Pancreas (tissue), 10 donors: ENCODE results near the gene SLC6A4. TPM values are rescaled to one million over a fixed set of nuclear protein-coding genes. Genes with fewer than 3 reads are reported as not detected.

Experiments
- ATAC-seq, 4 donors: fragments of 200-7000 bp; cut with Tn5 transposase; one replicate each; pipeline versions ENCODE4 v1.8.0 to v1.9.1; 2020; ENCODE audit warnings: mild to moderate bottlenecking in 4 of 4, moderate library complexity in 4 of 4
- DNase-seq, 6 donors: peaks; one replicate each; pipeline ENCODE4 v3.0.0-alpha.2; 2020
- FAIRE-seq: peaks from 2 replicates; lab custom pipeline; 2012; peaks lifted over from hg19 to GRCh38; lab: Jason Lieb, UNC
- H3K27ac ChIP-seq, 4 donors: fragments of 200-600 bp; sonication (generic); 1 replicate in 3 of 4; 2 replicates in 1 of 4; pipeline versions ENCODE4 v1.5.0 to v1.8.0; 2020
- H3K27me3 ChIP-seq, 4 donors: fragments of 200-600 bp; one replicate each; pipeline ENCODE4 v1.8.0; 2021
- H3K36me3 ChIP-seq, 3 donors: fragments of 200-600 bp; sonication (generic) in 1 of 3; one replicate each; pipeline versions ENCODE4 v1.5.0 to v1.8.0; 2020 to 2021
- H3K4me1 ChIP-seq, 3 donors: fragments of 200-600 bp; one replicate each; pipeline ENCODE4 v1.8.0; 2021
- H3K4me3 ChIP-seq, 4 donors: fragments of 200-600 bp; sonication (generic) in 2 of 4; one replicate each; pipeline versions ENCODE4 v1.5.0 to v1.8.0; 2020 to 2021
- H3K9me3 ChIP-seq, 4 donors: fragments of 200-600 bp; one replicate each; pipeline ENCODE4 v1.8.0; 2021
- CTCF ChIP-seq, 4 donors: fragments of 200-600 bp; sonication (generic) in 3 of 4; IDR thresholded peaks; one replicate each; pipeline versions ENCODE4 v1.5.0 to v1.8.0; 2021; ENCODE audit warnings: antibody characterized with exemption in 4 of 4
- WGBS, 2 donors: extraction: QIAGEN DNeasy Blood & Tissue Kit; methylation state at CpG; one replicate each; pipeline ENCODE4 v1.1.7; 2013; 5-methylcytosine and 5-hydroxymethylcytosine counted together
- intact Hi-C, 3 donors: fragments of 100-400 bp; cut with DNase I; formaldehyde crosslinking; loops; one replicate each; pipeline versions ENCODE4 v1.11.1 to v1.14.2; 2022
- polyA plus RNA-seq, 2 donors: library from polyadenylated mRNA; stranded (reverse); fragments of 200-250 nt; gene quantifications; one replicate each; pipeline ENCODE4 v1.2.3, GENCODE V29; 2013
- total RNA-seq, 6 donors: library from RNA; stranded (reverse); fragmentation: NEBNext Ultra II Directional in 4 of 6; extraction: Animal tissue kit (Norgen Biotek cat#: 25700) in 4 of 6; gene quantifications; one replicate each; pipeline versions ENCODE4 v1.2.1 to v1.2.4, GENCODE V29; 2021 to 2023
- donor health status: healthy with polysubstance abuse.
- donor health status: DM: no; HTN: no; CAD: no; lungs with moderate emphysema.
- donor health status: DM: no; HTN: no; CAD: no.
- donor health status: control.
- donor health status: control.
- donor health status: Bipolar disorder and iron deficiency.
- donor health status: DM: yes; HTN: yes; CAD: no.
- donor health status: DM: no; HTN: no; CAD: no.
- donor health status: DM: no; HTN: no; CAD: no.
- donor health status: DM: yes; HTN: yes; CAD: no.

The SLC6A4 gene
- total and polyA plus RNA-seq, 8 donors = 0.42 to 3.1 (median 0.87) TPM

DNA sequence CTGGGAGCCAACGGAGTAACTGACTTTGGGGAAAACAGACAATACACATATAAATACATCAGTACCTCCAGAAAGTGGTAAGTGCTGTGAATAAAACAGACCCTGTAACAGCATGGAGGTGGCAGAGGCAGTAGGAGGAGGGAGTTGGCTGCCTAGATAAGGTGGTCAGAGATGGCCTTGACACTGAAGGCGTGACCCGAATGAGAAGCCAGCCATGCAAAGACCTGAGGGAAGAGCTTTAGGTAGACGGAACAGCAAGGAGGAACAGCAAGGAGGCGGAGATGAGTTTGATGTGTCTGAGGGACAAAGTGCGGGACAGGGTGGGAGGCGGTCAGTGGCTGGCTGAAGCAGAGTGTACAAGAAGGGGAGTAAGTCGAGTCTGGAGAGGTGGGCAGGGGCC, 8.1 kb upstream of the SLC6A4 start:
- Histone ChIP-seq H3K27me3 (no peaks in the 10 kb centered on the region), H3K9me3 (no peaks in the 10 kb centered on the region), H3K27ac (no peak overlapping the region), H3K36me3 (peaks cover 0 to 14% (median 3%) of the 10 kb centered on the region in 3 donors), H3K4me3 (no peak overlapping the region), H3K4me1 (no peaks in the 10 kb centered on the region)
- FAIRE-seq (no peak), DNase-seq (no peak), ATAC-seq (no peak)
- intact Hi-C loops = no loop called here
- no peak for TF ChIP-seq CTCF (IDR thresholded peaks at IDR 0.05)
- 76 to 79% methylated on average over 8 of the region's 8 CpGs for WGBS, 2 donors

- Histone ChIP-seq H3K9me3 (no peaks in the 10 kb centered on the region), H3K27ac (no peak overlapping the region), H3K27me3 (no peaks in the 10 kb centered on the region), H3K4me1 (no peaks in the 10 kb centered on the region), H3K4me3 (no peak overlapping the region), H3K36me3 (peaks cover 0 to 9% (median 0%) of the 10 kb centered on the region in 3 donors)
- WGBS, 2 donors = 74 to 76% methylated on average over 4 of the region's 4 CpGs
- no peak for TF ChIP-seq CTCF (IDR thresholded peaks at IDR 0.05)
- intact Hi-C loops = no loop called here
- FAIRE-seq (no peak), ATAC-seq (no peak), DNase-seq (no peak)
Observed at GRCh38 chr17:30243002-30243401, 7.5 kb upstream of the SLC6A4 start.

DNA sequence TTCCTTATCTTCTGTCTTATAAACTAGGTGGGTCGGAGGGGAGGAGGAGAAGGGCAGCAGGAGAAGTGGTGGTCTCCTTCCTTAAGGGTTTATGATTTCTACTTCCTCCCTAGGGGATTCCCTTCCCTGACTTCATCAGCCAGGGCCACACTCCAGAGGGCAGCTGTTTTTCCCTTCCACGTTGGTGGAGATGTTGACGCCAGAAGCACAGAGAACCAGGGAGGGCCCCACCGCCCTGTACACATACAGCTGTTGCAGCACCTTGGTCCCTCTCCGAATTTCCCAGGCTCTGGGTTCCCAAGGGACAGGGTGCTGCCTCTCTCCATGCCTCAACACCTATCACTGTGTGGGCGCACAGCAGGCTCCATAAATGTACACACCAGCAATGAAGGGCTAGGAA, 5.6 kb upstream of the SLC6A4 start:
- FAIRE-seq (no peak), DNase-seq (no peak), ATAC-seq (no peak)
- Histone ChIP-seq H3K4me1 (peaks cover 0 to 2% (median 0%) of the 10 kb centered on the region in 3 donors), H3K4me3 (no peak overlapping the region), H3K27me3 (no peaks in the 10 kb centered on the region), H3K27ac (no peak overlapping the region), H3K36me3 (no peaks in the 10 kb centered on the region), H3K9me3 (no peaks in the 10 kb centered on the region)
- no peak for TF ChIP-seq CTCF (IDR thresholded peaks at IDR 0.05)
- intact Hi-C loops = no loop called here
- WGBS, 2 donors = 53 to 56% methylated on average over 6 of the region's 6 CpGs

GRCh38 chr17:30240177-30240576, 4.7 kb upstream of the SLC6A4 start:
- FAIRE-seq (no peak), ATAC-seq (no peak)
- WGBS, 2 donors = 84 to 90% methylated on average over 8 of the region's 8 CpGs

More at GRCh38 chr17:30240177-30240576, 4.7 kb upstream of the SLC6A4 start:
- Histone ChIP-seq H3K4me3 (no peak overlapping the region), H3K9me3 (no peaks in the 10 kb centered on the region), H3K27ac (no peak overlapping the region), H3K36me3 (no peaks in the 10 kb centered on the region), H3K4me1 (peaks cover 0 to 3% (median 0%) of the 10 kb centered on the region in 3 donors), H3K27me3 (no peaks in the 10 kb centered on the region)
- intact Hi-C loops = no loop called here
- no peak for TF ChIP-seq CTCF (IDR thresholded peaks at IDR 0.05)
- no peak for DNase-seq
